Aortic smooth muscle cell (primary cell): ENCODE data around the gene NIBAN1. TPM values are rescaled to one million over a fixed set of nuclear protein-coding genes. Genes with fewer than 3 reads are reported as not detected.

Source experiments
- total RNA-seq: library from RNA; depleted of rRNA; stranded (reverse); fragments of >200 nt; gene quantifications from 2 replicates; pipeline ENCODE4 v1.2.3, GENCODE V29; 2014

The NIBAN1 gene
- 13.1 and 33.3 TPM in 2 replicates for total RNA-seq

GRCh38 chr1:184974056-184974836, at the start of gene NIBAN1:
TSS of gene NIBAN1 (minus strand) at chr1:184974508. CDS start at chr1:184974356, 152 bp downstream.

Other genes with a start within 250 kb of the NIBAN1 start
- 128 and 157 TPM in 2 replicates for gene EDEM3, start 219.7 kb downstream of the NIBAN1 start, total RNA-seq
- gene RNF2, start 71.0 kb upstream of the NIBAN1 start, total RNA-seq: 12.3 and 18.2 TPM in 2 replicates
- 18.6 and 22.9 TPM in 2 replicates for gene TRMT1L, start 182.4 kb upstream of the NIBAN1 start, total RNA-seq
- 3.3 and 5.8 TPM in 2 replicates for gene SWT1, start 182.7 kb upstream of the NIBAN1 start, total RNA-seq